Measurements from ENCODE around the gene FN1. TPM values are rescaled to one million over a fixed set of nuclear protein-coding genes. Genes with fewer than 3 reads are reported as not detected.

The FN1 gene
- total RNA-seq, 1 donor from 2014 or later = 83.2 TPM

GRCh38 chr2:215439980-215440512 is 4.2 kb upstream of the FN1 start:
- Histone ChIP-seq H3K4me3 (ENCODE audit: low read depth, low read length) (no peak overlapping the region), H3K36me3 (ENCODE audit: control insufficient read depth, insufficient read depth, low read length) (no peaks in the 10 kb centered on the region), H3K27me3 (ENCODE audit: control insufficient read depth, insufficient read depth, low read length) (no peaks in the 10 kb centered on the region)
- FAIRE-seq = no peak
- TF ChIP-seq, protein P1, sequence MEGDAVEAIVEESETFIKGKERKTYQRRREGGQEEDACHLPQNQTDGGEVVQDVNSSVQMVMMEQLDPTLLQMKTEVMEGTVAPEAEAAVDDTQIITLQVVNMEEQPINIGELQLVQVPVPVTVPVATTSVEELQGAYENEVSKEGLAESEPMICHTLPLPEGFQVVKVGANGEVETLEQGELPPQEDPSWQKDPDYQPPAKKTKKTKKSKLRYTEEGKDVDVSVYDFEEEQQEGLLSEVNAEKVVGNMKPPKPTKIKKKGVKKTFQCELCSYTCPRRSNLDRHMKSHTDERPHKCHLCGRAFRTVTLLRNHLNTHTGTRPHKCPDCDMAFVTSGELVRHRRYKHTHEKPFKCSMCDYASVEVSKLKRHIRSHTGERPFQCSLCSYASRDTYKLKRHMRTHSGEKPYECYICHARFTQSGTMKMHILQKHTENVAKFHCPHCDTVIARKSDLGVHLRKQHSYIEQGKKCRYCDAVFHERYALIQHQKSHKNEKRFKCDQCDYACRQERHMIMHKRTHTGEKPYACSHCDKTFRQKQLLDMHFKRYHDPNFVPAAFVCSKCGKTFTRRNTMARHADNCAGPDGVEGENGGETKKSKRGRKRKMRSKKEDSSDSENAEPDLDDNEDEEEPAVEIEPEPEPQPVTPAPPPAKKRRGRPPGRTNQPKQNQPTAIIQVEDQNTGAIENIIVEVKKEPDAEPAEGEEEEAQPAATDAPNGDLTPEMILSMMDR (IDR thresholded peaks at IDR 0.05; ENCODE audit: insufficient read depth, low read length, severe bottlenecking) = no peak
- DNase-seq (ENCODE audit: low read depth) = peak; percentile 70

DNA sequence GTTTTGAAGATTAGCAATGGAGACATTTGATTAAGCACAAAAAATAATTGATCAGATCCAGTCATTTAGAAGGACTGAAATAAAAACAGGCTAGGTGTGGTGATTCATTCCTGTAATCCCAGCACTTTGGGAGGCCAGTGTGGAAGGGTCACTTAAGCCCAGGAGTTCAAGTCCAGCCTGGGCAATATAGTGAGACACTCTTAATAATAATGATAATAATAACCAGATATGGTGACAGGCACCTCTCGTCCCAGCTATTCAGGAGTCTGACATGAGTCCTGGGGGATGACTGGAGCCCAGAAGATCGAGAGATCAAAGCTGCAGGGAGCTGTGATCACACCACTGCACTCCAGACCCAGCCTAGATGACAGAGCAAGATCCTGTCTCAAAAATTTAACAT is 3.5 kb upstream of the FN1 start:
- Histone ChIP-seq H3K4me3 (ENCODE audit: low read depth, low read length) (no peak overlapping the region), H3K36me3 (ENCODE audit: control insufficient read depth, insufficient read depth, low read length) (no peaks in the 10 kb centered on the region), H3K27me3 (ENCODE audit: control insufficient read depth, insufficient read depth, low read length) (no peaks in the 10 kb centered on the region)
- no peak for FAIRE-seq
- no peak for DNase-seq (ENCODE audit: low read depth)
- TF ChIP-seq, protein P1 (IDR thresholded peaks at IDR 0.05; ENCODE audit: insufficient read depth, low read length, severe bottlenecking) = no peak

DNA sequence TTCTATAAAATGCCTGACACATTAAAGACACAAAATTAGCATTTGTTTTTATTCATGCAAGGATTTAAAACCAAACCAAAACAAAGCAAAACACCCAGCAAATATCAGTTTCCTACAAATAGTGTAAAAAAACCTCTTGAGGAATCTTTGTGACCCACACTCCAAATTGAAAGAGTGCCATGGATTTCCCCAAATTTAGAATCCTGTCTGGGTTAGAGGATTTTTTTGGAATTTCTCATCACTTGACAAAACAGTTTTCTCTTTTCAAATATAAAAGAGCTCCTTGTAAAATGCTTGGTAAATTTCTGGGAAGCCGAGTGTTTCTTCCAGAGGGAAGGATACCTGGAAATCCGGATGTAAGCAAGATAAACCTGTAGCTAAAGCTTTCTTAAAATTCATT is 1.7 kb upstream of the FN1 start:
- no peaks in the 10 kb centered on the region for H3K27me3 ChIP-seq (ENCODE audit: control insufficient read depth, insufficient read depth, low read length)
- H3K36me3 ChIP-seq (ENCODE audit: control insufficient read depth, insufficient read depth, low read length) = no peaks in the 10 kb centered on the region
- TF ChIP-seq, protein P1 (IDR thresholded peaks at IDR 0.05; ENCODE audit: insufficient read depth, low read length, severe bottlenecking) = no peak
- DNase-seq (ENCODE audit: low read depth) (no peak), FAIRE-seq (no peak)
- H3K4me3 ChIP-seq (ENCODE audit: low read depth, low read length) = no peak overlapping the region

DNA sequence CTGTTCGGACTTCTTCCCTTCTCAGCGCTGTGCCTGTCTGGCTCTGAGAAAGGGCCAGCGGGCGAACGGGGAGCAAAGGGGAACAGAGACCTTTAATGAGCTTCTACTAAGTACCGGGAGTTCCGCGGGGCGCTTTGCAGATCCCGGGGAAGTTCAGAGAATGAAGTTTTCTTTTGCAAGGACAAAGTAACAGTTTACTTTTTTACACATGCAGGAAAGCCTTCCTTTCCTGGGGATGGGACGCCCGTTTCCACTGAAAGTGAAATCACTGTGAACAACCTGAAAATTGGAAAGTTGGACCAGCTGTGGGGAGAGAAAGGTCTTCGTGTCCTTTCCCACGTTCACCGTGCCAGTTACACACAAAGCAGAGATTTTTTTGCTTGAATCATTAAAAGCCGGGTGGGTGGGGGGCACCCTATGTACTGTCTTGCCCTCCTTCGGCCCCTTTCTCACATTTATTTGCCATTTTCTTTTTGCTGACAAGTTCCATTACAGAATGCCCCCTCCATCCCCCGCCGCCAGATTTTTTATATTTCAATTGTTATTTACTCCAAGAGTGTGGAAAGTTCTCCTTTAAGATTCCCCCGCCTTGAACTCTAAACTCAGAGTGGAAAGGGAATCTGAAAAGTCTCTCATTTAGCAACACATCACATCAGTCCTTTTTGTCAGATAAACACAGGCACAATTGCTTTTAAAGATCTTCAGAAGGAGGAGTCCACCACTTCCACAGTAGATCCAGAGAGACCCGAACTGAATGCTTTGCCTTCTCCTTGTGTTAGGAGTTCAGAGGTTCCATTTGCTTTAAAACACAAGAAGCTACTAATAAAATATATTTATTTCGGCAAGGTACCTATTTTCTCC is 1.1 kb upstream of the FN1 start:
- FAIRE-seq (no peak), DNase-seq (ENCODE audit: low read depth) (no peak)
- TF ChIP-seq, protein P1 (IDR thresholded peaks at IDR 0.05; ENCODE audit: insufficient read depth, low read length, severe bottlenecking) = no peak

GRCh38 chr2:215435280-215435869 is 493 bp downstream of the FN1 start:
- no peak for DNase-seq (ENCODE audit: low read depth)

More for the DNA sequence above, 1.1 kb upstream of the FN1 start:
- no peaks in the 10 kb centered on the region for H3K27me3 ChIP-seq (ENCODE audit: control insufficient read depth, insufficient read depth, low read length)
- no peaks in the 10 kb centered on the region for H3K36me3 ChIP-seq (ENCODE audit: control insufficient read depth, insufficient read depth, low read length)
- H3K4me3 ChIP-seq (ENCODE audit: low read depth, low read length) = peak overlapping the region; percentile 51

More at GRCh38 chr2:215435280-215435869, 493 bp downstream of the FN1 start:
- no peak for FAIRE-seq
- H3K36me3 ChIP-seq (ENCODE audit: control insufficient read depth, insufficient read depth, low read length) = no peaks in the 10 kb centered on the region
- TF ChIP-seq, protein P1 (IDR thresholded peaks at IDR 0.05; ENCODE audit: insufficient read depth, low read length, severe bottlenecking) = no peak
- H3K4me3 ChIP-seq (ENCODE audit: low read depth, low read length) = peak overlapping the region; percentile 51
- no peaks in the 10 kb centered on the region for H3K27me3 ChIP-seq (ENCODE audit: control insufficient read depth, insufficient read depth, low read length)
